NCI-H69 (cell line): ENCODE results near the gene DDT.
"Not testable (repeated sequence)": the region's sequence is repeated elsewhere in the genome, so short reads cannot be mapped to it uniquely, and the experiment has no call there.

Source experiments
- DNase-seq: peaks from one replicate; lab custom pipeline; 2025; lab: John Stamatoyannopoulos, UW

The DDT gene

GRCh38 chr22:23952794-23953405 is 21.3 kb downstream of the DDT start:
- DNase-seq: not testable (repeated sequence)

DNA sequence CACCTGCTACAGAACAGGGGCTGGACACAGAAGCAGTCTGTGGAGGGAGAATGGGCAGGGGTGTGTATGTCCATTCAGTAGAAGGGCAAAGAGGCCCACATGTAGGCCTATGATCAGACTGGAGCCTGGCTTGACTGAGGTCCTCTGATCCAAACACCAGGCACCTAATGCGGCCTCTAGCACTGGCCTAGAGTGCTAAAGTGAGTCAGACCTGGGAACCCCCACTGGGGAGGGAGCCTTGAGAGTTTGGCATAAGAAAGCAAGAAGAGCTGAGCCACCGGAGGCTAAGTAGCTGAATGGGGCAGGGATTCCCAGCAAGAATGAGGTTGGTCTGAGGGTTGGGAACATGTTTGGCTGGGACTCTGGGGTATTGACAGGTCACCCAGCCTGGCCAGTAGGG is 22.9 kb downstream of the DDT start:
- DNase-seq: not testable (repeated sequence)

DNA sequence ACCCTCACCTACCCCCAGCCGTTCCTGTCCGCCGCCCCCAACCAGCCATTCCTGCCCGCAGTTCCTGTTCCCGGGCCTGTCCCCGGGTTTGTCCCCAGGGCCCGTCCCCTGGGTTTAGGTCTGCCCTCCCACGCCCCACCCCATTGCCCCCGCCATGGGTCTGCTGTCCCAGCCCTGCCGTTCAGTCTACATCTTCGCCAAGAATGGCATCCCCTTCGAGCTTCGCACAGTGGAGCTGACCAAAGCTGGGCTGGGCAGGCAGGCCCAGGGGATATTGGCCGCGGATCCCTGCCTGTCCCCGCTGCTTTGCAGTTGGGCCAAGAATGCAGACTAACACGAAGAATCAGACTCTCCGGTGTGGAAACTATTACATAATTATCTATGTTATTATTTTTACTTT is 24.5 kb downstream of the DDT start:
- DNase-seq: not testable (repeated sequence)

DNA sequence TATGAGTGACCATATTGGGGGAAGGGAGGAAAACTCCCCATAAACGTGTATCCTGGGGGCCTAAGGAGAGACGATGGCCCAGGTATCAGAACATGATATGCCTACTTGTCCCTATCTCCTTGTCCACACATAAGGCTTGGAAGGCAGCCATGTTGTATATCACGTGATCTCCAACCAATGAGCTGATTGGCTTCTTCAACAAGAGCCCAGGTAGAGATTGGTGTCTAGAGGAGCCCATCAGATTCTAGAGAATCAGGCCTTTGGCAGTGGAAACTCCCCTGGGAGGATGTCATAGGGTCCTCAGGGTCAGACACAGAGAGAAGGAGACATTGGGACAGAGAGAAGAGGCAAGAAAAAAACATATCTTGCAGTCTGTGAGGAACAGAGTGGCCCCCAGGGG is 26.9 kb downstream of the DDT start:
- DNase-seq: not testable (repeated sequence)

DNA sequence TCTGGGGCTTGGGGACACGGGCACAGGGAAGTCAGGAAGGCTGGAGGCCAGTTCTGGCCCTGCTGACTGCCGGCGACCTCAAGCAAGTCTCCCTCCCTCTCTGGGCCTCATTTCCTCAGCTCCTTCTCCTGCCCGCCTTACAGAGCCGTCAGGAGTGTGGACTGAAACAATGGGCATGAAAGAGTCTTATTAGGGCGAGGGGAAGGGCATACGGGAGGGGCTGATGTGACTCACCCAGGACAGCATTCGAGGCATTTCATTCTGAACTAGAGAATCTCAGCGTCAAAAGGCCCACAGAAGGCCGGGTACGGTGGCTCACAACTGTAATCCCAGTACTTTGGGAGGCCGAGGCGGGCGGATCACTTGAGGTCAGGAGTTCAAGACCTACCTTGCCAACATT is 34.1 kb downstream of the DDT start:
- not testable (repeated sequence) for DNase-seq

DNA sequence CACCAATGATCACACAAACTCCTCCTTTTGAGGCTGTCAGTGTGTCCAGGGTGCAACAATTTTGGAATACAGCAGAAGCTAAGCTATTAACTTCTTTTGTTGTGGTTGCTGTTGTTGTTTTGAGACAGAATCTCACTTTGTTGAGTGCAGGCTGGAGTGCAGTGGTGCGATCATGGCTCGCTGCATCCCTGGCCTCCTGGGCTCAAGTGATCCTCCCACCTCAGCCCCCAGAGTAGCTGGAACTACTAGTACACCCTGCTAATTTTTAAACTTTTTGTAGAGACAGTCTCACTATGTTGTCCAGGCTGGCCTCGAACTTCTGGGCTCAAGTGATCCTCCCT is 35.3 kb downstream of the DDT start:
- DNase-seq: no peak

DNA sequence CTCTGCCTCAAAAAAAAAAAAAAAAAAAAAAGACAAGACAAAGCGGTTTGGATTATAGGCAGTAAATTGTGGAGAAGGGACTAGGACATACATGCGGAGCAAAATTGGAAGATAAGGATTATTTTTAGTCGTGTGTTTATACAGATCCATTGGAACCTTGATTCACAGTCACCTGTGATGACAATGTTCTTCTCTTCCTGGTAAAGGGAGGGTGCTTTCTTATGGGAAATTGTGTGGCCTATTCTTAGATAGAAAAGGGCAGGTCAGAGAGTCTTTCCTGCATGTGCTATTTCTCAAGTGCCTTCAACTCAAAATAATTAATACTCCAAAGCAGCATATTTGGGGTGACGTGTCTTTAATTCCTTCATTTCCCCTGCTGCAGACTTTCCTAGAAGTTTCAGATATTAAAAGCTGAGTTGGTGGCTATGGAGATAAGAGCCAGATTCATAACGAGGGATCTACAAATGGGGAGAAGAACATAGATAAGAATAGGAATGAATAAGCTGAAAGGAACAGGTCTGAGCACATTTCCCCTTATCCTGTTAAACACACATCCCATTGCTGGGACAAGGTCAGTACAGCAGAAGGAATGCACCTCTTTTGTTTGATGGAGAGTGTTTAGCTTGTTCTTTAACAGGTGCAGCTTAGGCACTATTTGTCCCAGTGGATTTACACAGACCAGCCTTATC is 35.8 kb downstream of the DDT start:
- no peak for DNase-seq

GRCh38 chr22:23926561-23926960 is 47.7 kb downstream of the DDT start:
- DNase-seq: no peak

DNA sequence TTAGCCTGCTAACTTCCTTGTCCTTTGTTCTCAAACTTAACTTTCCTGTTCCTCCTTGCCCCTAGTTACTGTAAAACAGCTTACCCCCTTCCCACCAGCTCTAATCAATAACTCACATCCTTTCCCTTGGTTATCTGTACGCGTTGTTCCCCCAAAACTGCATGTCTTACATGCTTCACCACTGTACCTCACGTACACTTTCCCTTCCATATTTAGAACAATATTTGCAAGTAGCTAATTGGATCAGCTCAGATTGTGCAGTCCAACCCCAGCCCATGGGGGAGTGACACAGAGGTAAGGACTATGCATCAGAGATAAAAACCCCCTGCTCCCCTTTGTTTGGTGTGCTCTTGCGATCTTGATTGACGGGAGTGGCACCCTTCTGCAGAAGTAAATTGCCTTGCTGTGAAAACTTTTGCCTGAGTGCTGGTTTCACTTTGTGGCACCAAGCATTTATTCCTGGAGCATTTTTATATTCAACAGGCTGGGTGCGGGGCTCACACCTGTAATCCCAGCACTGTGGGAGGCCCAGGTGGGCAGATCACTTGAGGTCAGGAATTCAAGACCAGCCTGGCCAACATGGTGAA is 49.1 kb downstream of the DDT start:
- DNase-seq: no peak

- DNase-seq: no peak
Observed at GRCh38 chr22:23922921-23923320, 51.3 kb downstream of the DDT start.

DNA sequence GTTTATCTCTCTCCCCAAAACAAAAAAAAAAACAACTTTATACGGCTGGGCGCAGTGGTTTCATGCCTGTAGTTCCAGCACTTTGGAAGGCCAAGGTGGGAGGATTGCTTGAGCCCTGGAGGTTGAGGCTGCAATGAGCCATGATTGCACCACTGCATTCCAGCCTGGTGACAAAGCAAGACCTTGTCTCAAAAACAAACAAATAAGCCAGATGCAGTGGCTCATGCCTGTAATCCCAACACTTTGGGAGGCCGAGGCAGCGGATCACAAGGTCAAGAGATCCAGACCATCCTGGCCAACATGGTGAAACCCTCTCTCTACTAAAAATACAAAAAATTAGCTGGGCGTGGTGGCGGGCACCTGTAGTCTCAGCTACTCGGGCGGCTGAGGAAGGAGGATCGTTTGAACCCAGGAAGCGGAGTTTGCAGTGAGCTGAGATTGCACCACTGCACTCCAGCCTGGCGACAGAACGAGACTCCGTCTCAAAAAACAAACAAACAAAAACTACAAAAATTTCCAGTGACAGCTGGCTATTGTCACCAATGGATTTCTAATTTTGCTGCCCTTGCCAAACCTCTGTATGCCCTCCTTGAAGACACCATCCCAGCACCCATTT is 52.5 kb downstream of the DDT start:
- DNase-seq: not testable (repeated sequence)
